GM21717 (cell line): ENCODE measurements around the gene FNIP2.
A peak's percentile ranks its signal among the peaks of the same experiment; 100 is the strongest.

Experiments used
- ATAC-seq: cut with Tn5 transposase; IDR thresholded peaks from one replicate; pipeline ENCODE4 v1.9.1; 2021; ENCODE audit warnings: mild to moderate bottlenecking, moderate library complexity; ENCODE audit not compliant: unreplicated experiment

Gene FNIP2

GRCh38 chr4:158835226-158836001, 66.6 kb downstream of the FNIP2 start:
- ATAC-seq = no peak

DNA sequence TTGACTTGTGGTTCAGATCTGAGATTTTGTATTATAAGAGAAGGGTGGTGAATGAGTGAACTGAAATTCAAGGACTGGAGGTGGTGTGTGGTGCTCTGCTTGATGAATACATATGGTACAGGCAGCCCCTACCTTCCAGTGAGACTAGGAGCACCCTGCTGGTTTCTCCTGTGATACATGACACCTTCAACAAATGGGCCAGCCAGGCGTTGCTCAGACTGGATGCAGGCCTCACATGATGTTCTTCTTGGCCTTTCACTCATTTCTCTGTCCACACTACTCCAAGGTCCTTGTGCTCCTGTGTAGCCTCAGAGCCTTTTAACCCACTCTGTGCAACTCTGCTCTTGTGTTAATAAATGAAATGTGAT, 67.2 kb downstream of the FNIP2 start:
- ATAC-seq = peak; percentile 46

GRCh38 chr4:158836828-158837449, 68.1 kb downstream of the FNIP2 start:
- no peak for ATAC-seq

DNA sequence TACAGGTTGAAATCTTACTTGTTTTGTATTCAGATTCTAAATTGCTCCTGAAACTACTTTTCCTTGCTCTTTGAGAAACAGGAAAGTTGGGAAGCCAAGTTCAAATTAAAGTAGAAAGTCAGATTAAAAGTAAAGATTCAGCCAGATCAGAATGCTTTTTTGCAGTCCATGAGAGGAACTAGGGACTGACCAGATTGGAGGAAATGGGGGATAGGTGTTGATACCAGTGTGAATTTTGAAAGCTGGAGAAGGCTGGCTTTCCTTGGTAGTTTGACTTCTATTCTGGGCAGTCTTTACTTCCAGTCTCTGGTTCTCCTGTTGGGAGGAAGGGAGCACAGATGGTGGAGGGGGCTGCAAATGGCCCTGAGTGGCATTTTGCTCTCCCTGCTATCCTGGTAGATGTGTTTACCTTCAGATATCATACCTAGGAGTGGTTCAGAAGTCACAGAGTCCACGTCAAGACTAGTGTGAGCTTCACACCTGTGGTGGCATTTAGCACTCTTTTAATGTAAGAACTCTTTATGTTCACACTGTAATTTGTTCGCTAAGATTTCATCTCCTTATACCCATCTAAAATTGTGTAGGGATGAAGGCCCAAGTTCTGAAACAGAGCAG, 68.8 kb downstream of the FNIP2 start:
- ATAC-seq = no peak

DNA sequence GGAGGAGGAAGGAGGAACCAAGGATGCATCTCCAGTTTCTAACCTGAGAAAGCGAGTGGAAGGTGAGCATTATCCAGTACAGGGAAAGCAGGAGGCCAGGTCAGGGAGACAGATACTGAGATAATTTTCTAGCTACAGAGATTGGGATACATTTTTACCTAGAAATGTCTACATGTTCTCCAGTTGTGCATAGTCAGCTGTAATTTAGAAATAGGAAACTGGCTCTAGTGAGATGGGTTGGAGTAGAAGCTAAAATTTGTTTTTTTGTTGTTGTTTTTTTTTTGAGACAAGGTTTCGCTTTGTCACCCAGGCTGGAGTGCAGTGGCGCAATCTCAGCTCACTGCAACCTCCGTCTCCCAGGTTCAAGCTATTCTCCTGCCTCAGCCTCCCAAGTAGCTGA, 71.3 kb downstream of the FNIP2 start:
- ATAC-seq = no peak

DNA sequence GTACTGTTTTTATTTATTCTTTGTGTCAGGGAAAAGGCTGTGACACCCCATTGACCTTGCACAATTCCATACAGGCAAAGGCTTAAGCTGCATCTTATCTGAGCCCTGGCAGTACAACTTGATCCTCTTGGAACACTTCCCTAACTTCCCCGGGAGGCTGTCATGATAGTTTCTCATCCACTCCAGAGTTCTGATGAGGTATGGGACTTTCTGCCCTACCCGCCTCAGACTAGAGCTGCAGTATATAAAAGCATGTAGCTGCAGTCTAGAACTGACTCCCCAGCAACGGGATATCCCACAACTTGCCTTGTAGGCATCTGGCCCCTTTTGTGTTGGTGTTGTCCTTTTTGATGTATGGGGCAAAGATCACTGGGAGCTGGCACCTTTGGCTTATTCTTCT, 72.7 kb downstream of the FNIP2 start:
- no peak for ATAC-seq

- ATAC-seq = no peak
These were observed 76.7 kb downstream of the FNIP2 start for GRCh38 chr4:158845311-158846041.

DNA sequence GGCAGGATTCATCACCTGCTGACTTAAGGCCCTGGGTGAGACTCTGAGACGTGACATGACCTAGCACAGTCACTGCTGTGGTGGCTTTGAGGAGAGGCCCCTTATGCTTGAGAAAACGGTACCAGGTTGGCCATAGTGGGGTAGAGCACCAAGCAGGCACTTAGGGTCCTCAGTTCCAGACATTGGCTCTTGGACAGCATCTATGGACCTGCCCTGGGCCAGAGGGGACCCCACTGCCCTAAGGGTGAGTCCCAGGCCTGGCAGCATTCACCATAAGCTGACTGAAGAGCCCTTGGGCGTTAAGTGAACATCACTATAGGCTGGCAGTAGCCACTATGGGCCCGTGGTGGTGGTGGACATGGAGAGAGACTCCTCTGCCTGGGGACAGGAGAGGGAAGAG, 78.7 kb downstream of the FNIP2 start:
- no peak for ATAC-seq

DNA sequence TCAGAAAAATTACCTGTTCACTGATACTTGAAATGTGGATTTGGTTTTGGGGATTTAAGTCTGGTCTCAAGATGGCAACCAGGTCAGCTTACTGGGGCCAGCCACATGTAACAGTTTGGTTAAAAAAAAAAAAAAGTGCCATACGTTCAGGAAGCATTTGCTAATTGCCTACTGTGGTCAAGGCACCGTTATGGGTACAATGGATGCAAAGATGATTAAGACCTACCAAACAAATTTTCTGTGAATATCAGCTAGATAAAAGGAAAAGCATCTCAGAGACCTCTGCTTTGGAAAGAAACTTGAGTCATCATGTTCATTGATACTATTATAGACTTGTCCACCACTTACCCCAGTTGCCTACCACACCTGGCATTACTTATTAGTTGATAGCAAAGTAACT, 80.9 kb downstream of the FNIP2 start:
- no peak for ATAC-seq

DNA sequence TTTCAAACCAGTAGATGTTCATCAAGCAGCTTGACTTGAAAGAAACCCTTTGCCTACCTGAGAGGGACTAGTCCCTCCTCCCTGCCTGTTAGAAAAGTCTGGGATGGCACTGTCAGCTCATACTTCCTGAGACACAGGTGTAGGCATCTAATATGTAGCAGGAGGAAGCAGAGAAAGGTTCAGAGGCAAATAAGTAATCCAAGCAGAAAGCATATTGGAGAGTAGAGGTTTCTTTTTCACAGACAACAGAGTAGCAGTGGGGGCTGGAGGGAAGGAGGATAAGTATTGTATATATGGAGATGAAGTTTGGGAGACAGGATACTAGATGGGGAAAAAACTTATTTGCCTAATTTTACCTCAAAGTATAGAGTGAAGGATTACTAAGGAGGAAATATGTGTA, 81.5 kb downstream of the FNIP2 start:
- ATAC-seq = no peak

- ATAC-seq = no peak
These were observed 82.2 kb downstream of the FNIP2 start for GRCh38 chr4:158850800-158851644.

DNA sequence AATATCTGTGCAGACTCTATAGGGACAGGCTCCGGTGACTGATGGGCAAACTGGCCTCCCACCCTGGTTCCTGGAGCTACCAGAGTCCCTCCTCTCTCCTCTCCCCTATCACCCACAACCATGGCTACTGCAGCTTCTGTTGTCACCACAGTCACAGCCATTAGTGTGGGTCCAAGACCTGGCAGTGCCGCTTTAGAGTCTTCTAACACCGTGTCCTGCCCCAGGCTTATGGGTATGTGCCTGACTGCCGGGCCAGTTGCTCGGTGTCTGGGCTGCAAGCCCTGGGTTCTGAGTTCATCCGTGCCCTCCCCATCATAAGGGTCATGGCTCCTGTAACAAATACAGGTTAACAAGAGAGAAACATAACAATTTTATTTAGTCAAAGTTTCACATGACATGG, 85.4 kb downstream of the FNIP2 start:
- ATAC-seq = no peak

- no peak for ATAC-seq
These were observed 88.0 kb downstream of the FNIP2 start for GRCh38 chr4:158856852-158857251.

- ATAC-seq = no peak
These were observed 89.1 kb downstream of the FNIP2 start for GRCh38 chr4:158857951-158858350.

GRCh38 chr4:158858410-158859199, 89.8 kb downstream of the FNIP2 start:
- ATAC-seq = no peak

DNA sequence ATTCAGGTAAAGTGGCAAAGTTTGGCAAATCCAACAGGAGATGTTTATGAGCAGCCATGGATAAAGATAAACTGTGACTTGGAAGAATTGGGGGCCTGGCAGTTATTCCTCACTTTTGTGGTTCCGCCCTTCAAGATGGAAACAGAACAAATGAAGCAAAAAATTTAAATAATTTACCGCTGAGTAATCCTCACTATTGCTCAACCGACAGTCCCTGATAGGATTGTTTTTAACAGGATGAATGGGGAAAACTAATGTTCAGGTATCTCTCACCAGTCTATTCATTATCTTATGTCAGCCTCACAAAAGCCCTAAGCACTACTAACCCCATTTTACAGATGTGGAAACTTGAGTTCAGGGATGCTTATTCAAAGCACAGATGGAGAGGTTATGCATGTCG, 90.8 kb downstream of the FNIP2 start:
- no peak for ATAC-seq

DNA sequence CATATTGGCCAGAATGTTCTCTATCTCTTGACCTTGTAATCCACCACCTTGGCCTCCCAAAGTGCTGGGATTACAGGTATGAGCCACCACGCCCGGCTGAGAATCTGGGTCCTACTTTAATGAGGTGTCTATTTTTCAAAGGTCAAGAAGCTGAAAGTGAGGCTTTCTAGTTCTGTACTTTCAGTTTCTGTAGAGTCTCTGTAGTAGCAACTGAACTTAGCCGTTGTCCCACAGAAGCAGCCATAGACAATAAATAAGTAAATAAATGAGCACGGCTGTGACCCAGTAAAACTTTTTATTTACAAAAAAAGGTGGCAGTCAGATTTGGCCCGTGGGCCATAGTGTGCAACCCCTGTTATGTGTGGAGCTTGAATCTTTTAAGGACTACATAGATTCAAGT, 92.0 kb downstream of the FNIP2 start:
- peak; percentile 84 for ATAC-seq

GRCh38 chr4:158861281-158861680, 92.5 kb downstream of the FNIP2 start:
- ATAC-seq = no peak

DNA sequence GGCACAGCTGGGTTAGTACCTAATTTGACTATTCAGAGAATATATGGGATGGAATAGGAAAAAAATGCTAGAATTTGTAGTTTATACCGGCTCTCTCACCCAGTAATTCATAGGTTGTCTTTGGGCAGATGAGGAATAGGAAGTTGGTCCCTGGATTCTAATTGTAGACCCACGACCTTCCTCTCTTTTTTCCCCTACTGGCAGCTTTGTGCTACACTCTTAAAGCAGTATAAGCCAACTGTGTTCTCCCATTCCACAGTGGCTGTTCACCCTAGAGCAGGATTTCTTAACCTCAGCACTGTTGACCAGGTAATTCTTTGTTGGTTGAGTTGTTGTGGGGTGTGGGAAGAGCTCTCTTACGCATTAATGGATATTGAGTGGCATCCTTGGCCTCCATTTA, 92.9 kb downstream of the FNIP2 start:
- no peak for ATAC-seq

DNA sequence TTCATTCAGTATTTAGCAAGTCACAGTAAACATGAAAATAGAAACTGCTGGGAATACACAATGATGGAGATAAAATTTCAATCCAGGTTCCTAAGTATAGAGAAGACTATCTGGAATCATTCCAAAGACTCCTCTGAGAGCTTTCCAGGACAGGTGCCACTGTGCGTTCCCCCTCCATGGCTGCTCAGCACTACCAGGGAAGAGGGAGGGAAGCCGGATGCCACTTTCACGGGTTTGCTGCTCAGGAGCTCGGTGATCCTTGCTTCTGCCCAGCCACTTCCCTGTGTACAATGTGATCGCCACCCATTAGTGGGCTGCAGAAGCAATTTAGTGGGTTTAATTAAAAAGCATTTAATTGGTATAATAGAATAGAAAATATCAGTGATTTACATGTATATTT, 94.5 kb downstream of the FNIP2 start:
- ATAC-seq = no peak
